ENCODE results near the gene PGF.
A peak's percentile ranks its signal among the peaks of the same experiment; 100 is the strongest.

DNA sequence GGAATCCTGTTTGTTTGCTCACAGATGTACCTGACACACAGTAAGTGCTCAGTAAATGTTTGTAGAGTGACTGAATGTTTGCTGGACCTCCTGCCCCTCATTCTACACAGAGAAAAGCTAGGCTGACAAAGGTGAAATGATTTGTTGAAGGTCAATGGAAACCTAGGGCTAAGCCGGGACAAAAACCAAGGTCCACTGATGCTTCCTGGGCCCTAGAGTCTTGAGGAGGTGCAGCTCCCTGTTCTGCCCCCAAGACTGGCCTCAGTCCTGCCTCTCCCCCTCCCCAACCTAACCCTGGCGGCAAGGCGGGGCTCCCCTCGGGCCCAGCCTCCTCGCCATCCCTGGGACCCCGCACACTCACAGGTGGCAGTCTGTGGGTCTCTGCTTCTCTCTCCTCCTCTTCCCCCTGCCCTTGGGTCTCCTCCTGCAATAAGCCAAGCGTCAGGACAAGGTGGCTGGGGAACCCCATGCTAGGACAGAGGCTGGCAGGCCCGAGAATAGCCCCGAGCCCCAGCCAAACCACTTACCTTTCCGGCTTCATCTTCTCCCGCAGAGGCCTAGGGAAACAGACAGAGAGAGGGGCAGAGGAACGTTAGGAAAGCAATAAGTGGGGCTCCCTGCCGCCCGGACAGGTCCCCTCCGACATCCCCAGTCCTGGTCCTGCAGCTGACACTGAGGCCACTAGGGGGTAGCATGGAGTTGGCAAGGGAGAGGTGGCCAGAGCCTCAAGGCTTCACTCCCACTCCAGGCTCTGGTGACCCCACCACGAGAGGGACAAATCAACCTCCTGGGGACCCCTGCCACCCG lies 9.3 kb downstream of the PGF start:
- no peak for TF ChIP-seq EZH2 (IDR thresholded peaks at IDR 0.05)
- TF ChIP-seq POLR2AphosphoS5 (IDR thresholded peaks at IDR 0.05; ENCODE audit: borderline replicate concordance, low read depth, low read length), result no peak
- TF ChIP-seq FOXP2 (optimal IDR thresholded peaks at IDR 0.05; ENCODE audit: control extremely low read depth, extremely low read length, insufficient read depth), result peak; percentile 51

Data from SK-N-MC (cell line).